Measurements from ENCODE around the gene STK11IP. TPM values are rescaled to one million over a fixed set of nuclear protein-coding genes. Genes with fewer than 3 reads are reported as not detected.

STK11IP gene
- total and polyA plus RNA-seq, 2 donors (not counting 1 experiment from before 2014, with no cell fraction given) = 46.8 to 55.6 TPM

DNA sequence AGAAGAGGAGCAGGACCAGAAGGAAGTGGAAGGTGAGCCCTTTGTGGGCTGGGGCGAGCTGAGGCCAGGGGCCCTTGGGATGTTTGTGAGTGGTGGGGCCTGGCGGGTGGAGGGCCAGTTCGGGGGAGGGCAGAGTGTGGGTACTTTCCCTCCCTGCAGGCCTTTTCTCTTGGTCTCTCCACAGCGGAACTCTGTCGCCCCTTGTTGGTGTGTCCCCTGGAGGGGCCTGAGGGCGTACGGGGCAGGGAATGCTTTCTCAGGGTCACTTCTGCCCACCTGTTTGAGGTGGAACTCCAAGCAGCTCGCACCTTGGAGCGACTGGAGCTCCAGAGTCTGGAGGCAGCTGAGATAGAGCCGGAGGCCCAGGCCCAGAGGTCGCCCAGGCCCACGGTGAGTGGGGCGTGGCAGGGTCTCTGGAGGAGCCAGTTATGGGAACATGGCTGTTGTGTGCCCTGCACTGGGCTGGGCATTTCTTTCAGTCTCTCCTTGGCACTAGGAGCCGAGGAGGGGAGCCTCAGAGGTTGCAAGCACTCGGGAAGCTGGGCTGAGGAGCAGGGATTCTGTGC, 10.8 kb downstream of the STK11IP start:
- no peak overlapping the region for H2AFZ ChIP-seq (ENCODE audit: insufficient read depth, low read depth, low read length, poor library complexity, severe bottlenecking)
- WGBS (ENCODE audit: insufficient coverage) = 83% methylated on average over 14 of the region's 15 CpGs
- no peaks in the 10 kb centered on the region for H3K9me3 Mint-ChIP-seq (ENCODE audit: insufficient read depth)
- H3K4me1 ChIP-seq (ENCODE audit: control insufficient read depth in 2 of 2, insufficient read depth in 2 of 2, low read length in 2 of 2) = peaks cover 20 to 21% of the 10 kb centered on the region in 2 donors
- no peak overlapping the region for H3K27ac ChIP-seq (ENCODE audit: low read length in 2 of 2)
- no peaks in the 10 kb centered on the region for H4K20me1 ChIP-seq (ENCODE audit: control insufficient read depth, insufficient read depth, low read length, poor library complexity, severe bottlenecking)
- ChIA-PET CTCF (interaction anchor here (1.3 kb wide), 1 partner anchor 8 kb away, joined by 3 read pairs; no protein-coding TSS in a partner anchor), POLR2A (no interaction called here)
- no peak overlapping the region for H3K9ac ChIP-seq (ENCODE audit: low read length)
- peaks cover 3% of the 10 kb centered on the region for H3K79me2 ChIP-seq (ENCODE audit: control insufficient read depth, insufficient read depth, low read length)
- intact Hi-C loops (cut with micrococcal nuclease) = no loop called here
- DNase-seq (no peak), ATAC-seq (ENCODE audit: low read depth) (no peak)
- H3K27me3 ChIP-seq (replicated peaks in 1 of 4; ENCODE audit: control extremely low read depth in 1 of 4, control insufficient read depth in 3 of 4, insufficient read depth in 4 of 4, low read length in 3 of 4) = no peaks in the 10 kb centered on the region
- peaks cover 22% of the 10 kb centered on the region for H3K4me1 Mint-ChIP-seq
- no peak overlapping the region for H3K4me2 ChIP-seq (replicated peaks; ENCODE audit: low read depth, low read length, poor library complexity, severe bottlenecking)
- TF ChIP-seq, protein P1, sequence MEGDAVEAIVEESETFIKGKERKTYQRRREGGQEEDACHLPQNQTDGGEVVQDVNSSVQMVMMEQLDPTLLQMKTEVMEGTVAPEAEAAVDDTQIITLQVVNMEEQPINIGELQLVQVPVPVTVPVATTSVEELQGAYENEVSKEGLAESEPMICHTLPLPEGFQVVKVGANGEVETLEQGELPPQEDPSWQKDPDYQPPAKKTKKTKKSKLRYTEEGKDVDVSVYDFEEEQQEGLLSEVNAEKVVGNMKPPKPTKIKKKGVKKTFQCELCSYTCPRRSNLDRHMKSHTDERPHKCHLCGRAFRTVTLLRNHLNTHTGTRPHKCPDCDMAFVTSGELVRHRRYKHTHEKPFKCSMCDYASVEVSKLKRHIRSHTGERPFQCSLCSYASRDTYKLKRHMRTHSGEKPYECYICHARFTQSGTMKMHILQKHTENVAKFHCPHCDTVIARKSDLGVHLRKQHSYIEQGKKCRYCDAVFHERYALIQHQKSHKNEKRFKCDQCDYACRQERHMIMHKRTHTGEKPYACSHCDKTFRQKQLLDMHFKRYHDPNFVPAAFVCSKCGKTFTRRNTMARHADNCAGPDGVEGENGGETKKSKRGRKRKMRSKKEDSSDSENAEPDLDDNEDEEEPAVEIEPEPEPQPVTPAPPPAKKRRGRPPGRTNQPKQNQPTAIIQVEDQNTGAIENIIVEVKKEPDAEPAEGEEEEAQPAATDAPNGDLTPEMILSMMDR (IDR thresholded peaks at IDR 0.05) = no peak
- no peak for TF ChIP-seq EZH2 (IDR thresholded peaks at IDR 0.05; ENCODE audit: borderline replicate concordance, insufficient read depth, low read depth, low read length, poor library complexity, severe bottlenecking)
- no peaks in the 10 kb centered on the region for H3K9me3 ChIP-seq (ENCODE audit: control extremely low read depth in 1 of 3, control insufficient read depth in 2 of 3, insufficient read depth in 1 of 3, low read length in 2 of 3)
- no peak overlapping the region for H3K4me3 ChIP-seq (ENCODE audit: control extremely low read depth in 1 of 5, extremely low read depth in 1 of 5, insufficient read depth in 1 of 5, low read depth in 2 of 5, low read length in 4 of 5)
- H3K4me3 Mint-ChIP-seq = no peak overlapping the region
- H3K27ac Mint-ChIP-seq = no peak overlapping the region
- H3K36me3 ChIP-seq (replicated peaks in 1 of 2; ENCODE audit: control extremely low read depth in 1 of 2, control insufficient read depth in 1 of 2, extremely low read depth in 1 of 2, insufficient read depth in 2 of 2, low read length in 1 of 2) = peaks cover 0 to 59% of the 10 kb centered on the region in 2 experiments
- no peaks in the 10 kb centered on the region for H3K27me3 Mint-ChIP-seq

DNA sequence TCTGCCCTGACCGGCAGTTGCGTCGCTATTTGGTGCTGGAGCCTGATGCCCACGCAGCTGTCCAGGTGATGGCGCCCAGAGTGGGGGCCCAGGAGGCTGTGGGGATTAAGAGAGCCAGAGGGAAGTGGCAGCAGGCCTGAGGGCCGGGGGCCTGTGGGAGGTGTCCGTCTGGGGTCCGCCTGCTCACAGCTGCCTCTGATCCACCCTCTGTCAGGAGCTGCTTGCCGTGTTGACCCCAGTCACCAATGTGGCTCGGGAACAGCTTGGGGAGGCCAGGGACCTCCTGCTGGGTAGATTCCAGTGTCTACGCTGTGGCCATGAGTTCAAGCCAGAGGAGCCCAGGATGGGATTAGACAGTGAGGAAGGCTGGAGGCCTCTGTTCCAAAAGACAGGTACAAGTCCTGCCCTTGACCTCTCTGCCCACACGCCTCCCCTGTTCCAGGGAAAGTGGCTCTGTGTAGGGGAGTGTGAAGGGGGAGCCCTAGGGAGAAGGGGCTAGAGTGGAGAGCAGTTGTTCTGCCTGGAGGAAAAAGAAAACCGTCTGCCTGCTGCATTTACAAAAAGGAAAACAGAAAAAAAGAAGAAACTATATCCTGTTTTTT, 11.6 kb downstream of the STK11IP start:
- H3K4me3 ChIP-seq (ENCODE audit: control extremely low read depth in 1 of 5, extremely low read depth in 1 of 5, insufficient read depth in 1 of 5, low read depth in 2 of 5, low read length in 4 of 5) = no peak overlapping the region
- TF ChIP-seq, protein P1 (IDR thresholded peaks at IDR 0.05) = no peak
- TF ChIP-seq EZH2 (IDR thresholded peaks at IDR 0.05; ENCODE audit: borderline replicate concordance, insufficient read depth, low read depth, low read length, poor library complexity, severe bottlenecking) = no peak
- H3K27ac ChIP-seq (ENCODE audit: low read length in 2 of 2) = no peak overlapping the region
- Mint-ChIP-seq H3K27ac (no peak overlapping the region), H3K4me3 (no peak overlapping the region), H3K4me1 (peaks cover 15% of the 10 kb centered on the region), H3K27me3 (no peaks in the 10 kb centered on the region), H3K9me3 (ENCODE audit: insufficient read depth) (no peaks in the 10 kb centered on the region)
- WGBS (ENCODE audit: insufficient coverage) = 94% methylated on average over 11 of the region's 13 CpGs
- no peak overlapping the region for H3K9ac ChIP-seq (ENCODE audit: low read length)
- H3K27me3 ChIP-seq (replicated peaks in 1 of 4; ENCODE audit: control extremely low read depth in 1 of 4, control insufficient read depth in 3 of 4, insufficient read depth in 4 of 4, low read length in 3 of 4) = no peaks in the 10 kb centered on the region
- ATAC-seq (ENCODE audit: low read depth) (no peak), DNase-seq (no peak)
- H2AFZ ChIP-seq (ENCODE audit: insufficient read depth, low read depth, low read length, poor library complexity, severe bottlenecking) = no peak overlapping the region
- ChIA-PET CTCF (no interaction called here), POLR2A (no interaction called here)
- H3K4me1 ChIP-seq (ENCODE audit: control insufficient read depth in 2 of 2, insufficient read depth in 2 of 2, low read length in 2 of 2) = peaks cover 12 to 13% of the 10 kb centered on the region in 2 donors
- H3K9me3 ChIP-seq (ENCODE audit: control extremely low read depth in 1 of 3, control insufficient read depth in 2 of 3, insufficient read depth in 1 of 3, low read length in 2 of 3) = no peaks in the 10 kb centered on the region
- peaks cover 3% of the 10 kb centered on the region for H3K79me2 ChIP-seq (ENCODE audit: control insufficient read depth, insufficient read depth, low read length)
- no peak overlapping the region for H3K4me2 ChIP-seq (replicated peaks; ENCODE audit: low read depth, low read length, poor library complexity, severe bottlenecking)
- no peaks in the 10 kb centered on the region for H4K20me1 ChIP-seq (ENCODE audit: control insufficient read depth, insufficient read depth, low read length, poor library complexity, severe bottlenecking)
- intact Hi-C loops (cut with micrococcal nuclease) = no loop called here
- peaks cover 0 to 58% of the 10 kb centered on the region in 2 experiments for H3K36me3 ChIP-seq (replicated peaks in 1 of 2; ENCODE audit: control extremely low read depth in 1 of 2, control insufficient read depth in 1 of 2, extremely low read depth in 1 of 2, insufficient read depth in 2 of 2, low read length in 1 of 2)
